ENCODE data around the gene LRRC57.

DNA sequence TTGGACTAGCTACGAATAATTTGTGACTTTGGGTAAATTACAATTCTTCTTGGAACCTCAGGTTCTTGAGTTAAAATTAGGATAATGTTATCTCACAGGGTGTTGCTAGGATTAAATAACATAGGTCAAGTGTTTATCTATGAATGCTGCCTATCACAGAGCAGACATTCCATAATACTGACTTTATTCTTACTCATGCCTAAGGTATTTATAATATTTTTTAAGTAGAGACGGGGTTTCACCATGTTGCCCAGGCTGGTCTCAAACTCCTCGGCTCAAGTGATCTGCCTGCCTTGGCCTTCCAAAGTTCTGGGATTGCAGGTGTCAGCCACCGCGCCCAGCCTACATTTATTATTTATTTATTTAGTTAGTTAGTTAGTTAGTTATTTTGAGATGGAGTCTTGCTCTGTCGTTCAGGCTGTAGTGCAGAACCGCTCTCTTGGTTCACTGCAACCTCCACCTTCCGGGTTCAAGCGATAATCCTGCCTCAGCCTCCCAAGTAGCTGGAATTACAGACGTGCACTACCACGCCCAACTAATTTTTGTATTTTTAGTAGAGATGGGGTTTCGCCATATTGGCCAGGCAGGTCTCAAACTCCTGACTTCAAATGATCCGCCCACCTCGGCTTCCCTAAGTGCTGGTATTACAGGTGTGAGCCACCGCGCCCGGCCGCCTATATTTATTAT lies 56.9 kb downstream of the LRRC57 start:
- TF ChIP-seq POLR2A (IDR thresholded peaks at IDR 0.05) (no peak), EP300 (IDR thresholded peaks at IDR 0.05) (peak in 1 of 4 donors; percentile 21)
- TF ChIP-seq, protein P1, sequence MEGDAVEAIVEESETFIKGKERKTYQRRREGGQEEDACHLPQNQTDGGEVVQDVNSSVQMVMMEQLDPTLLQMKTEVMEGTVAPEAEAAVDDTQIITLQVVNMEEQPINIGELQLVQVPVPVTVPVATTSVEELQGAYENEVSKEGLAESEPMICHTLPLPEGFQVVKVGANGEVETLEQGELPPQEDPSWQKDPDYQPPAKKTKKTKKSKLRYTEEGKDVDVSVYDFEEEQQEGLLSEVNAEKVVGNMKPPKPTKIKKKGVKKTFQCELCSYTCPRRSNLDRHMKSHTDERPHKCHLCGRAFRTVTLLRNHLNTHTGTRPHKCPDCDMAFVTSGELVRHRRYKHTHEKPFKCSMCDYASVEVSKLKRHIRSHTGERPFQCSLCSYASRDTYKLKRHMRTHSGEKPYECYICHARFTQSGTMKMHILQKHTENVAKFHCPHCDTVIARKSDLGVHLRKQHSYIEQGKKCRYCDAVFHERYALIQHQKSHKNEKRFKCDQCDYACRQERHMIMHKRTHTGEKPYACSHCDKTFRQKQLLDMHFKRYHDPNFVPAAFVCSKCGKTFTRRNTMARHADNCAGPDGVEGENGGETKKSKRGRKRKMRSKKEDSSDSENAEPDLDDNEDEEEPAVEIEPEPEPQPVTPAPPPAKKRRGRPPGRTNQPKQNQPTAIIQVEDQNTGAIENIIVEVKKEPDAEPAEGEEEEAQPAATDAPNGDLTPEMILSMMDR (IDR thresholded peaks at IDR 0.05), result no peak

Data from upper lobe of left lung (tissue), 4 donors.